Sigmoid colon (tissue), 3 donors: ENCODE measurements around the gene GPHA2.

Experiments
- POLR2A ChIP-seq, 2 donors: fragments of 450-650 bp; IDR thresholded peaks; one replicate each; pipeline ENCODE4 v1.6.1; 2016; ENCODE audit warnings: antibody characterized with exemption in 2 of 2, mild to moderate bottlenecking in 2 of 2, moderate library complexity in 2 of 2
- TF ChIP-seq, protein P1 (sequence below), 4 experiments: fragments of 450-650 bp in 3 of 4; fragments of 200-600 bp in 1 of 4; IDR thresholded peaks; one replicate each; pipeline ENCODE4 v1.5.1; 2016 to 2019; ENCODE audit warnings: antibody characterized with exemption in 4 of 4, mild to moderate bottlenecking in 3 of 4, moderate library complexity in 2 of 4

DNA sequence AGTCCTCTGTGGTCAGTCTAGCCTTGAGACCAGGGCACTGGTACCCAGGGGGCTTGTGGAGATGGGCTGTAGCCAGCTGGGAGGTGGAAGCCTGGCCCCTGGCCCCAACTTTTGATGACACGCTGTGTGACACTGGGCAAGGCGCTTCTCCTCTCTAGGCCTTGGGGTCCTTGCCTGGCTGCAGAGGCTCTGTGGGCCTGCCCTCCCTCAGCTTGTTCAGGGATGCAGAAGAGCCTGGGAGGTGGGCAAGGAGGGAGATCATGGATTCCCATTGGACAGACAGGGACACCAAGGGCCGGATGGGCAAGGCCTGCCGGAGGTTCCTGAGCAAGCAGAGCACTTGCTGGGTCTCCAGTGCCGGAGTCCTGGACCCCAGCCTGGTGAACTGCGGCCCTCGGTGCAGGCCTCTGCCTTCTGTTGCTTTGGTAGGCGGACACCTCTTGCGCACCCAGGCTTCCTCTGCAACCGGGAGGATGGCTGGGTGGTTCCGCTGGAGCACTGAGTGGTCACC, 12.5 kb downstream of the GPHA2 start:
- TF ChIP-seq, protein P1, sequence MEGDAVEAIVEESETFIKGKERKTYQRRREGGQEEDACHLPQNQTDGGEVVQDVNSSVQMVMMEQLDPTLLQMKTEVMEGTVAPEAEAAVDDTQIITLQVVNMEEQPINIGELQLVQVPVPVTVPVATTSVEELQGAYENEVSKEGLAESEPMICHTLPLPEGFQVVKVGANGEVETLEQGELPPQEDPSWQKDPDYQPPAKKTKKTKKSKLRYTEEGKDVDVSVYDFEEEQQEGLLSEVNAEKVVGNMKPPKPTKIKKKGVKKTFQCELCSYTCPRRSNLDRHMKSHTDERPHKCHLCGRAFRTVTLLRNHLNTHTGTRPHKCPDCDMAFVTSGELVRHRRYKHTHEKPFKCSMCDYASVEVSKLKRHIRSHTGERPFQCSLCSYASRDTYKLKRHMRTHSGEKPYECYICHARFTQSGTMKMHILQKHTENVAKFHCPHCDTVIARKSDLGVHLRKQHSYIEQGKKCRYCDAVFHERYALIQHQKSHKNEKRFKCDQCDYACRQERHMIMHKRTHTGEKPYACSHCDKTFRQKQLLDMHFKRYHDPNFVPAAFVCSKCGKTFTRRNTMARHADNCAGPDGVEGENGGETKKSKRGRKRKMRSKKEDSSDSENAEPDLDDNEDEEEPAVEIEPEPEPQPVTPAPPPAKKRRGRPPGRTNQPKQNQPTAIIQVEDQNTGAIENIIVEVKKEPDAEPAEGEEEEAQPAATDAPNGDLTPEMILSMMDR (IDR thresholded peaks at IDR 0.05), result no peak
- TF ChIP-seq POLR2A (IDR thresholded peaks at IDR 0.05), result no peak
